Nephron progenitor cell (in vitro differentiated cells): ENCODE measurements around the gene CFAP46.

Experiments
- DNase-seq: peaks from one replicate; pipeline ENCODE4 v3.0.0; 2021
- H3K27ac Mint-ChIP-seq: 2 replicates; pipeline ENCODE4 v1.8.0; 2021; ENCODE audit warnings: mild to moderate bottlenecking, moderate library complexity, mixed read lengths
- H3K27me3 Mint-ChIP-seq: 2 replicates; pipeline ENCODE4 v1.8.0; 2021; ENCODE audit warnings: mild to moderate bottlenecking, low read depth, mixed read lengths; ENCODE audit not compliant: poor library complexity
- H3K36me3 Mint-ChIP-seq: 2 replicates; pipeline ENCODE4 v1.8.0; 2021; ENCODE audit warnings: low read depth, mixed read lengths
- H3K4me1 Mint-ChIP-seq: 2 replicates; pipeline ENCODE4 v1.8.0; 2021; ENCODE audit warnings: mixed read lengths
- H3K4me3 Mint-ChIP-seq: 2 replicates; pipeline ENCODE4 v1.8.0; 2021; ENCODE audit warnings: mild to moderate bottlenecking, moderate library complexity, mixed read lengths
- H3K9me3 Mint-ChIP-seq: 2 replicates; pipeline ENCODE4 v1.8.0; 2021; ENCODE audit warnings: mild to moderate bottlenecking, moderate library complexity, mixed read lengths
- TF ChIP-seq, protein P1 (sequence below): fragments of 200-600 bp; sonication (generic); IDR thresholded peaks from 2 replicates; pipeline ENCODE4 v1.5.0; 2021; ENCODE audit warnings: antibody characterized with exemption

CFAP46 gene

DNA sequence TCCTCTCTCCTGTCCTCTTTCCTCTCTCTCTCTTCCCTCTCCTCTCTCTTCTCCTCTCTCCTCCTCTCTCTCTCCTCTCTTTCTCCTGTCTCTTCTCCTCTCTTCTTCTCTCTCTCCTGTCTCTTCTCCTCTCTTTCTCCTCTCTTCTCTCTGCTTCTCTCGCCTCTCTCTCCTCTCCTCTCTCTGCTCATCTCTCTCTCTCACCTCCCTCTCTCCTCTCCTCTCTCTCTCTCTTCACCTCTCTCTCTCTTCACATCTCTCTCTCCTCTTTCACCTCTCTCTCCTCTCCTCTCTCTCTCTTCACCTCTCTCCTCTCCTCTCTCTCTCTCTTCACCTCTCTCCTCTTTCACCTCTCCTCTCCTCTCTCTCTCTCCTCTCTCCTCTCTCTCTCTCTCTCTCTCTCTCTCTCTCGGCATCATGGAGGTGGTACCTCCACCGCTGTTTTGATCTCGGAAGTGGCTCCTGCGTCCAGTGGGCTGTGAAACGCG, 30.1 kb downstream of the CFAP46 start:
- no peak for DNase-seq
- H3K27me3 Mint-ChIP-seq, result peaks cover 12% of the 10 kb centered on the region
- no peaks in the 10 kb centered on the region for H3K9me3 Mint-ChIP-seq
- no peaks in the 10 kb centered on the region for H3K36me3 Mint-ChIP-seq
- H3K4me3 Mint-ChIP-seq, result no peak overlapping the region
- H3K27ac Mint-ChIP-seq, result peak overlapping the region; percentile 49
- TF ChIP-seq, protein P1, sequence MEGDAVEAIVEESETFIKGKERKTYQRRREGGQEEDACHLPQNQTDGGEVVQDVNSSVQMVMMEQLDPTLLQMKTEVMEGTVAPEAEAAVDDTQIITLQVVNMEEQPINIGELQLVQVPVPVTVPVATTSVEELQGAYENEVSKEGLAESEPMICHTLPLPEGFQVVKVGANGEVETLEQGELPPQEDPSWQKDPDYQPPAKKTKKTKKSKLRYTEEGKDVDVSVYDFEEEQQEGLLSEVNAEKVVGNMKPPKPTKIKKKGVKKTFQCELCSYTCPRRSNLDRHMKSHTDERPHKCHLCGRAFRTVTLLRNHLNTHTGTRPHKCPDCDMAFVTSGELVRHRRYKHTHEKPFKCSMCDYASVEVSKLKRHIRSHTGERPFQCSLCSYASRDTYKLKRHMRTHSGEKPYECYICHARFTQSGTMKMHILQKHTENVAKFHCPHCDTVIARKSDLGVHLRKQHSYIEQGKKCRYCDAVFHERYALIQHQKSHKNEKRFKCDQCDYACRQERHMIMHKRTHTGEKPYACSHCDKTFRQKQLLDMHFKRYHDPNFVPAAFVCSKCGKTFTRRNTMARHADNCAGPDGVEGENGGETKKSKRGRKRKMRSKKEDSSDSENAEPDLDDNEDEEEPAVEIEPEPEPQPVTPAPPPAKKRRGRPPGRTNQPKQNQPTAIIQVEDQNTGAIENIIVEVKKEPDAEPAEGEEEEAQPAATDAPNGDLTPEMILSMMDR, result no peak
- peaks cover 49% of the 10 kb centered on the region for H3K4me1 Mint-ChIP-seq

DNA sequence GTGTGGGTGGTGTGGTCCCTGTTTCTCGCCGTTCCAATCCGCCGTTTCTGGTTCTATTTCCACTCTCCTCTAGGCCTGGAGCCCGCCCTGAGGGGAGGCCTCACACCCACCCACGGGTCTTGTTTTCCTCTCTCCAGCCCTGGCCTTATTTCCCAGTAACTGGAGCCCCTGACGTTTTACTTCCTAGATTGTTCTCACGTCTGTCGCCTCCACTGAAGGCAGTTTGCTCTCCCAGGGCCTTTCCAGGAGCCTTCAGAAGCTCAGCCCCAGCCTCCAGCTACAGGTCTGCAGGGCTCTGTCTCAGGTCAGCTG, 30.6 kb downstream of the CFAP46 start:
- no peaks in the 10 kb centered on the region for H3K36me3 Mint-ChIP-seq
- H3K4me1 Mint-ChIP-seq, result peaks cover 48% of the 10 kb centered on the region
- DNase-seq, result no peak
- no peaks in the 10 kb centered on the region for H3K9me3 Mint-ChIP-seq
- H3K4me3 Mint-ChIP-seq, result peak overlapping the region; percentile 41
- H3K27me3 Mint-ChIP-seq, result peaks cover 12% of the 10 kb centered on the region
- TF ChIP-seq, protein P1, result no peak
- H3K27ac Mint-ChIP-seq, result peak overlapping the region; percentile 77

DNA sequence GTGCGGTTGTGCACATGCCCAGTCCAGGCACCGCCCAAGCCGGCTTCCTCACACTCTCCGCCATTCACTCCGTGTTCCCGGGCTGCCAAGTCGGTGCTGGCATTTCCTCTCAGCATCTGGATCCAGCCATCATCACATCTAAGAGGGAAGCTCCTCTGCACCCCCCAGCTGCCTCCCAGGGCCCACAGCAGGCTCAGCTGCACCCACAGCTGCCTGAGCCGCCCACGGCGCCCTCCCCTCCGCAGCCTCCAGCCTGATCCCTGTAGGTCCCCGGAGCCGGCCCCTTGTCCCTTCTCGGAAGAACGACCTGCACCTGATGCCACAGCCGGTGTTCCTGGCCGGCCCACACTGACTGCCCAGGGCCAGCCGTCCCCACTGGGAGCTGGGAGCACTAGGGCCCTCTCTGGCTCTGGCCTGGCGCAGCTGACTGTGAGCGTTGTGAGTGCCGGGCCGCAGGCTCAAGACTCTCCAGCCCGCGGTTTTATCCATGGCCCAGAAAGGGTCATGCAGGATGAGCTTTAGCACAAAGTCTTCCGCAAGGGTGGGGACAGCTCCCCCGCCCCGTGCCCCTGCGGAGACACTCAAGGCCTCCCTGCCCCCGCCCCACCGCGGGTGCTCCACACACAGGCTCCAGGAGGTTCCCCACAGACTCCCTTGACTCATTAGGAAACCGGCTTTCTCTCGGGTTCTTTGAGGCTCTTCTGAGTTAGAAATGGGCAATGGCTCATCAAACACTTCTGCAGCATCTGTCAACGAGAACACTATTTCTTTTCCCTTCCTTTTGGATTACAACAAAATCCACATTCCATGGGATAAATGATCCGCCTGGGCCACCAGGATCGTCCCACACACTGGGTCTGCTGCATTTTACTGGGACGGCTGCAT, 31.2 kb downstream of the CFAP46 start:
- Mint-ChIP-seq H3K4me1 (peaks cover 42% of the 10 kb centered on the region), H3K36me3 (no peaks in the 10 kb centered on the region), H3K4me3 (no peak overlapping the region), H3K27ac (peak overlapping the region; percentile 77), H3K27me3 (peaks cover 12% of the 10 kb centered on the region), H3K9me3 (no peaks in the 10 kb centered on the region)
- TF ChIP-seq, protein P1, result no peak
- no peak for DNase-seq

DNA sequence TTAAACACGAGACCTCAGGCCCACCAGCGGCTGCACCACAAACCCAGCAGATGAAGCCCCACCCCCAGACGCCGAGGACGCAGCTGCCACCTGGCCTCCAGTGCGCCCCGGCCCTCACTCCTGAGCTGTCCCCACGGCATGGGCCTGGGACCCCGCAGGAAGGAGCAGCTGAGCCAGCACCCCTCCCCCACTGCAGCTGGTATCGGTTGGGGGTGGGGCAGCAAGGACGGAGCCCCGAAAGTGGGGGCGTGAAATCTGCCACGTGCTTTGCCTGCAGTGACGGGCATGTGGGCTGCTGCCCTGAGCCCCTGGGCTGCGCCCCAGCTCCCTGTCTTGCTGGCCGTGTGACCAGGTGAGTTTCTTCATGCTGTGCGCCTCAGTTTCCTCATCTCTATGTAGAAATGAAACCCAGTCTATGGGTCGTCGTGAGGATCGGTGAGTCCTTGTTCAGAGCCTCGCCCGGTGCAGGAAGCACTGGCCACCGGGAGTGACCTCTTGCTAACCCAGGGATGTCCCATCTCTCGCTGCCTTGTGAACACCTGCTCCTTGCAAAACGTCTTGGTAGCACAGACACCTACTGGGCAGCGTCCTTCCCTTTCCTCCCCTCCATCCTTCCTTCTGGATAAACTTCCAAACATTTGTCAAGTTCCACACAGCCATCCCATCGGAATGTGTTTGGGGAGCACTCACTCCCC, 32.0 kb downstream of the CFAP46 start:
- H3K27me3 Mint-ChIP-seq, result peaks cover 12% of the 10 kb centered on the region
- peaks cover 2% of the 10 kb centered on the region for H3K9me3 Mint-ChIP-seq
- H3K27ac Mint-ChIP-seq, result no peak overlapping the region
- H3K4me1 Mint-ChIP-seq, result peaks cover 34% of the 10 kb centered on the region
- DNase-seq, result no peak
- no peak overlapping the region for H3K4me3 Mint-ChIP-seq
- TF ChIP-seq, protein P1, result no peak
- H3K36me3 Mint-ChIP-seq, result no peaks in the 10 kb centered on the region

DNA sequence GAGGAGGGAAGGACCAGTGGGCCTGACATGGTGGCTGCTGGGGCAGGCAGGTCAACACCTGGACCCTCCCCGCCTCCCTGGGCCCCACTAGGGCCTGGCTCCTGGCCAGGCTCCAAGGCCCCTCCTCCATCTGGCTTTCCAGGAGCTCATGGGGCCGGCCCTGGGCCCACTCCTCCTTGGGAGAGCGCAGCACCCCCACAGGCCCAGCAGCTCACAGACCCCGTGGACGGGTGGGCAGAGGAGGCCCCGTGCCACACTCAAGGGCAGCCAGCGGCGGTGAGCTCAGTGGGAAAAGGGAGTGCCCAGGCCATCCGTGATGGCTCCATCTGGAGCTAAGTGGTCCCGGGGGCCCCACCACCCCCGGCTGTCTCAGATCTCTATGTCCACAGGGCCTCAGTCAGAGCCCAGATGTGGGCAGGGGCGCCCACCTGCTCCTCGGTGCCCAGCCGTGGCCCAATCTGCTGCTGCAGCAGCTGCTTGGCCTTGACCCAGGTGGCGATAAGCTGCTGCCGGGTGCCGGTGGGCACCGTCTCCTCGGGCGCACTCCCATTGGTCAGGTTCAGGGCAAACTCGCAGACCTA, 32.8 kb downstream of the CFAP46 start:
- Mint-ChIP-seq H3K4me1 (peaks cover 30% of the 10 kb centered on the region), H3K27ac (no peak overlapping the region), H3K4me3 (no peak overlapping the region), H3K36me3 (no peaks in the 10 kb centered on the region), H3K9me3 (peaks cover 9% of the 10 kb centered on the region), H3K27me3 (peaks cover 14% of the 10 kb centered on the region)
- TF ChIP-seq, protein P1, result no peak
- DNase-seq, result no peak
